Large intestine (tissue), 3 donors: ENCODE data around the gene DNAH8. TPM values are rescaled to one million over a fixed set of nuclear protein-coding genes. Genes with fewer than 3 reads are reported as not detected.
A peak's percentile ranks its signal among the peaks of the same experiment; 100 is the strongest.
"Not testable (repeated sequence)": the region's sequence is repeated elsewhere in the genome, so short reads cannot be mapped to it uniquely, and the experiment has no call there.

ENCODE experiments used
- DNase-seq, 2 donors: peaks; one replicate each; pipeline versions ENCODE4 v3.0.0 to v3.0.0-alpha.2; 2013
- H3K27ac ChIP-seq: one replicate; pipeline ENCODE4 v1.5.1; 2013; ENCODE audit warnings: low read length
- H3K27me3 ChIP-seq: 2 replicates; pipeline ENCODE4 v1.6.1; 2013; ENCODE audit warnings: low read length; ENCODE audit not compliant: control insufficient read depth, insufficient read depth
- H3K36me3 ChIP-seq: 2 replicates; pipeline ENCODE4 v1.6.1; 2013; ENCODE audit warnings: low read length; ENCODE audit not compliant: control insufficient read depth, insufficient read depth
- H3K4me1 ChIP-seq: one replicate; pipeline ENCODE4 v1.6.1; 2013; ENCODE audit warnings: low read length; ENCODE audit not compliant: control insufficient read depth, insufficient read depth
- H3K4me3 ChIP-seq: one replicate; pipeline ENCODE4 v1.5.1; 2013; ENCODE audit warnings: low read length
- H3K9me3 ChIP-seq: one replicate; pipeline ENCODE4 v1.6.1; 2013; ENCODE audit warnings: mild to moderate bottlenecking, low read depth, low read length, moderate library complexity; ENCODE audit not compliant: control insufficient read depth
- WGBS: methylation state at CpG from one replicate; pipeline ENCODE4 v1.1.5; 2013; ENCODE audit warnings: low lambda C conversion rate; ENCODE audit not compliant: insufficient coverage; 5-methylcytosine and 5-hydroxymethylcytosine counted together
- polyA plus RNA-seq: library from polyadenylated mRNA; unstranded; fragments of 120-200 nt; gene quantifications from one replicate; pipeline ENCODE4 v1.2.1, GENCODE V29; 2013

DNAH8 gene
- polyA plus RNA-seq, 1 donor: 0.01 TPM

GRCh38 chr6:38779310-38780062 lies 64.4 kb downstream of the DNAH8 start:
- H3K27me3 ChIP-seq: no peaks in the 10 kb centered on the region
- H3K4me3 ChIP-seq: no peak overlapping the region
- H3K36me3 ChIP-seq: no peaks in the 10 kb centered on the region
- no peaks in the 10 kb centered on the region for H3K4me1 ChIP-seq
- no peak overlapping the region for H3K27ac ChIP-seq
- DNase-seq: no peak
- 89% methylated on average over 2 of the region's 4 CpGs for WGBS
- H3K9me3 ChIP-seq: no peaks in the 10 kb centered on the region

- DNase-seq: no peak
Observed at GRCh38 chr6:38782616-38783015, 67.5 kb downstream of the DNAH8 start.

DNA sequence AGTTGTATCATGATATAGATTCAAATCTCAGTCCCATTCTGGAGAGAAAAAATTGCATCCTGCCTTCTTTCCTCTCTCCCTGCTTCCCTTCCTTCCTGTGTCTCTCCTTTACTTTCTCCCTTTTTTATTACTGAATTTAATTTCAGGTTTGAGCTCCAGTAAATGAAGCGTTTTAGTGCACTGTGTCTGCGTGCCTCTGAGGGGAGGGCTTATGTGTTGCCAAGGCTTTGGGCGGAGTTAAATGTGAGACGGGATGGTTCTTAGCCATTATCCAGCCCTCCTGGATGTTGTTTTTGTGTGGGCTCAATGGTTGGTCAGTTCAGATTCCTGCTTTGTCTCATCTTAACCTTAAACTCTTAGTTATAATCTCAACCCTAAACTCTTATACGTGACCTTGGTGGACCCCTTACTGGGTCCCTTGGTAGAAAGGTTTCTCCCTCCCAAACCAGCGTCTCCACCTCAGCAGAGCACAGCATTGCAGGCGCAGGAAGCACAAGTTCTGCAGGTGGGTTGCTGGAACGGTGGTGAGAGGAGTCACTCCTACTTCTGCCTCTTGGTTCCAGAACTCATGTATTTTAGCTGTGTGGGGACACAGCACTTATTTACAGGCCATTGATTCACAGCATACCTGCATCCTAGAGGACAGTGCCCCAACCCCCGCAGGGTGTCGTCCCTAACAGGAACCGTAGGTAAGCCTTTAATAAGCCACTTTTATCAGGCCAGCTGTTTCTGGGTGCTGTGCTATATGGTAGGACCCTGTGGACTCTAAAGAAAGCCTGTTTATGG lies 68.5 kb downstream of the DNAH8 start:
- no CpG with 5 or more reads among the region's 11 CpGs for WGBS
- no peak overlapping the region for H3K4me3 ChIP-seq
- no peak for DNase-seq
- no peaks in the 10 kb centered on the region for H3K9me3 ChIP-seq
- H3K4me1 ChIP-seq: no peaks in the 10 kb centered on the region
- no peak overlapping the region for H3K27ac ChIP-seq
- H3K36me3 ChIP-seq: no peaks in the 10 kb centered on the region
- no peaks in the 10 kb centered on the region for H3K27me3 ChIP-seq

More at GRCh38 chr6:38782616-38783015, 67.5 kb downstream of the DNAH8 start:
- H3K4me3 ChIP-seq: no peak overlapping the region
- H3K4me1 ChIP-seq: no peaks in the 10 kb centered on the region
- no peaks in the 10 kb centered on the region for H3K27me3 ChIP-seq
- H3K27ac ChIP-seq: no peak overlapping the region
- WGBS: 33% methylated on average over 1 of the region's 2 CpGs
- no peaks in the 10 kb centered on the region for H3K9me3 ChIP-seq
- no peaks in the 10 kb centered on the region for H3K36me3 ChIP-seq

- 100% methylated on average over 1 of the region's 2 CpGs for WGBS
- H3K27ac ChIP-seq: no peak overlapping the region
- no peak overlapping the region for H3K4me3 ChIP-seq
- H3K27me3 ChIP-seq: no peaks in the 10 kb centered on the region
- H3K36me3 ChIP-seq: no peaks in the 10 kb centered on the region
- no peaks in the 10 kb centered on the region for H3K9me3 ChIP-seq
- no peak for DNase-seq
- H3K4me1 ChIP-seq: no peaks in the 10 kb centered on the region
Observed at GRCh38 chr6:38784506-38785235, 69.6 kb downstream of the DNAH8 start.

DNA sequence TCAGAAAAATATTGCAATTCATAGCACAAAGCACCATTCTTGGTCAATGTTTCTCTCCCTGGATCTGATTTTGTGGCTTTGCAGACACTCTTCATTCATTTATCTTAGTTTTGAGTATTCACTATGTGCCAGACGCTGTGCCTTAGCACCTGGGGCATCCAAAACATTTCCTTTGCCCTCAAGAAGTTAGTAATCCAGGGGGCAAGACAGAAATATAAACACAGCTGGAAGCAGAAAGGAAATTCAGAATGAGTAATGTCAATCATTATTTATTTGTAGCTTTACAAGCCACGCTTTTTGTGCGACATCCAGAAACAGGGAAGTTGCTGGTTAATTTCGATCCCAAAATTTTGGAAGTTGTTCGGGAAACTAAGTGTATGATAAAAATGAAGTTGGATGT lies 71.4 kb downstream of the DNAH8 start:
- Histone ChIP-seq H3K4me1 (no peaks in the 10 kb centered on the region), H3K4me3 (no peak overlapping the region), H3K27ac (no peak overlapping the region), H3K27me3 (no peaks in the 10 kb centered on the region), H3K9me3 (no peaks in the 10 kb centered on the region), H3K36me3 (no peaks in the 10 kb centered on the region)
- WGBS: 88% methylated on average over 5 of the region's 5 CpGs
- DNase-seq: no peak

DNA sequence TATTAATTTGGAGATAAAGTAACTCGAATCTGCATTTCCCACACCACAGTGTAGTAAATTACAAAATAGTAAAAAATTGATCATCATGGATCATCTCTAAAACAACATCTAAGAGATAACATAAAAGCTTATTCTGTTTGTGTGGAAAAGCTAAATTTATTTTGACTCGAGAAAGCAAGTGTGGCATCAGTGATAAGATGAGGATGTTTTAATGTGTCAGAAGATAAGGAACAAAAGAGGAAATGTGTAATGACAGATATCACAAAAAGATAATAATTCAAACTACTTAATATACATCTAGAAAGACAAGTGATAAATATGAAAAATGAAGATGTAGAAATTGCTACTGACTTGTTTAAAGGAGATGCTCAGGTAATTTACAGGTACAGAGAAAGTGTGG lies 74.1 kb downstream of the DNAH8 start:
- 33% methylated on average over 1 of the region's 2 CpGs for WGBS
- Histone ChIP-seq H3K36me3 (no peaks in the 10 kb centered on the region), H3K4me1 (no peaks in the 10 kb centered on the region), H3K4me3 (no peak overlapping the region), H3K27ac (no peak overlapping the region), H3K9me3 (no peaks in the 10 kb centered on the region), H3K27me3 (no peaks in the 10 kb centered on the region)
- no peak for DNase-seq

- DNase-seq: no peak
- WGBS: 100% methylated on average over 1 of the region's 2 CpGs
- H3K4me1 ChIP-seq: peaks cover 14% of the 10 kb centered on the region
Observed at GRCh38 chr6:38792356-38792755, 77.2 kb downstream of the DNAH8 start.

DNA sequence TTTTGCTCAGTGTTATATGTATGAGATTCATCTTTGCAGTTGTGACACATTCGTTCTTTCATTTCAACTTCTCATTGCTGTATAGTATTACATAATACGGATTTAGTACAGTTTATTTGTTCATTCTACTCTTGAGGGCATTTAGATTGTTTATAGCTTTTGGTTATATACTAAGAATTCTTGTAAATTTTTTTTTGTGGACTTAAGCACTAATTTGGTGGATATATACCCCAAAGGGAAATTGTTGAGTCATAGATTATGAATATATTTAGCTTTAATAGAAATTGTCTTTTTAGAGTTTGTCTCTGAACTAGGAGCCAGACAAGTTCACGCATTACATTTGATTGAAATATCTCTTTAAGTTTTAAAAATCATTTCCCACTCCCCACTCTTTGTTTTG lies 79.6 kb downstream of the DNAH8 start:
- Histone ChIP-seq H3K9me3 (no peaks in the 10 kb centered on the region), H3K27me3 (no peaks in the 10 kb centered on the region), H3K4me1 (peaks cover 14% of the 10 kb centered on the region), H3K27ac (no peak overlapping the region), H3K36me3 (no peaks in the 10 kb centered on the region), H3K4me3 (no peak overlapping the region)
- 100% methylated on average over 1 of the region's 3 CpGs for WGBS
- DNase-seq: no peak

More at GRCh38 chr6:38792356-38792755, 77.2 kb downstream of the DNAH8 start:
- Histone ChIP-seq H3K4me3 (no peak overlapping the region), H3K27ac (no peak overlapping the region), H3K36me3 (no peaks in the 10 kb centered on the region), H3K9me3 (no peaks in the 10 kb centered on the region), H3K27me3 (no peaks in the 10 kb centered on the region)

GRCh38 chr6:38796006-38796405 lies 80.9 kb downstream of the DNAH8 start:
- peak in 1 of 2 donors; percentile 36 for DNase-seq
- no peaks in the 10 kb centered on the region for H3K36me3 ChIP-seq
- no CpG with 5 or more reads among the region's 3 CpGs for WGBS
- peaks cover 14% of the 10 kb centered on the region for H3K4me1 ChIP-seq
- no peaks in the 10 kb centered on the region for H3K9me3 ChIP-seq
- no peaks in the 10 kb centered on the region for H3K27me3 ChIP-seq
- no peak overlapping the region for H3K27ac ChIP-seq
- no peak overlapping the region for H3K4me3 ChIP-seq

DNA sequence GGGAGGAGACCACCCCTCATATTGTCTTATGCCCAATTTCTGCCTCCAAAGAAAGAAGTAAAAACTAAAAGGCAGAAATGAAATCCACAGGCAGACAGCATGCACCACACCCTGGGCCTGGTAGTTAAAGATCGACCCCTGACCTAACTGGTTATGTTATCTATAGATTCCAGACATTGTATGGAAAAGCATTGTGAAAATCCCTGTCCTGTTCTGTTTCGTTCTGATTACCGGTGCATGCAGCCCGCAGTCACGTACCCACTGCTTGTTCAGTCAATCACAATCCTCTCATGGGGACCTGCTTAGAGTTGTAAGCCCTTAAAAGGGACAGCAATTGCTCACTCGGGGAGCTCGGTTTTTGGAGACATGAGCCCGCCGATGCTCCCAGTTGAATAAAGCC lies 81.3 kb downstream of the DNAH8 start:
- H3K36me3 ChIP-seq, H3K9me3 ChIP-seq, H3K4me3 ChIP-seq, DNase-seq, H3K27me3 ChIP-seq: not testable (repeated sequence)
- peaks cover 14% of the 10 kb centered on the region for H3K4me1 ChIP-seq
- H3K27ac ChIP-seq: peak overlapping the region; percentile 25
- WGBS: no CpG with 5 or more reads among the region's 9 CpGs
